Left ventricle myocardium inferior (tissue), 1 donor: ENCODE measurements around the gene LXN. TPM values are rescaled to one million over a fixed set of nuclear protein-coding genes. Genes with fewer than 3 reads are reported as not detected.
A peak's percentile ranks its signal among the peaks of the same experiment; 100 is the strongest.

ENCODE experiments used
- DNase-seq: peaks from one replicate; pipeline ENCODE4 v3.0.0-alpha.2; 2020
- H3K27ac ChIP-seq: fragments of 200-600 bp; replicated peaks from 2 replicates; pipeline ENCODE4 v1.8.0; 2021
- H3K27me3 ChIP-seq: fragments of 200-600 bp; 2 replicates; pipeline ENCODE4 v1.8.0; 2021; ENCODE audit warnings: low read depth
- H3K36me3 ChIP-seq: fragments of 200-600 bp; 2 replicates; pipeline ENCODE4 v1.8.0; 2021
- H3K4me1 ChIP-seq: fragments of 200-600 bp; 2 replicates; pipeline ENCODE4 v1.8.0; 2021
- H3K4me3 ChIP-seq: fragments of 200-600 bp; 2 replicates; pipeline ENCODE4 v1.8.0; 2021; ENCODE audit warnings: mild to moderate bottlenecking, moderate library complexity
- H3K9me3 ChIP-seq: fragments of 200-600 bp; replicated peaks from 2 replicates; pipeline ENCODE4 v1.8.0; 2021
- intact Hi-C: fragments of 100-400 bp; cut with micrococcal nuclease; formaldehyde crosslinking; loops from one replicate; pipeline ENCODE4 v1.11.0; 2022
- total RNA-seq: library from RNA; stranded (reverse); fragmentation: NEBNext Ultra II Directional; extraction: Animal tissue kit (Norgen Biotek cat#: 25700); gene quantifications from one replicate; pipeline ENCODE4 v1.2.1, GENCODE V29; 2021
- TF ChIP-seq, protein P1 (sequence below): fragments of 200-600 bp; IDR thresholded peaks from 2 replicates; pipeline ENCODE4 v1.8.0; 2021; ENCODE audit warnings: antibody characterized with exemption, mild to moderate bottlenecking, borderline replicate concordance
- donor health status: DM: no; HTN: yes; CAD: no; lungs with severe emphysema.

LXN gene
- total RNA-seq, 1 donor from 2014 or later, result 3.2 TPM

DNA sequence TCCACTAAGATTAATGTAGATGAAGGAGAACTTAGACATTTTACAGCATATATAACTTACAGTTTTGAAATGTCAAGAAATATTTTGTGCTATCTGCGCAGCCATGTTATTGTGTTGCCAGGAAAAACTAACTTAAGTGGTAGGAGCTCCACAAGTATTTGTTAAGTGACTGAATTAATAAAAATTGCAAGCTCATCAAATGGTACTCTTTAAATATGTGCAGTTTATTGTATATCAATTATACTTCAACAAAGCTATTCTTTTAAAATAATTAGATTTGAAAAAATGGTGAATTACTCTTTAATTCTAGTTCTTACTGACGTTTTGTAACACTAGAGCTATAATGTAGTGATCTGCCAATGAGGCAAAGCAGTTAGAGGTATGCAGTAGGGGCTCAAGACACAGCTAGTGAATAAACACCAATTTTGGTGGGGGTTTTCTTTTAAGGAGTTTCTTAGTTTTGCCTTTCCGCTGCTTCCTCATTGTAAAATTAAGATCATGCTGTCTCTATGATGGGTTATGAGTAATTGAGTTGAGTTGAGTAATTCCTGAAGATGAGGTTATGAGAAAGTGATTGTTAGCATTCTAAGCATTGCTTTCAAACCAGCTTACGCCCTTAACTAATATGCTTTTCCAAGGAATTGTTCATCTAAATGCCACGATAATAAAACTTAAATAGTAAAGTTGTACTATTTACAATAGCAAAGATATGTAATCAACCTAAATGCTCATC, 10.9 kb upstream of the LXN start:
- TF ChIP-seq, protein P1, sequence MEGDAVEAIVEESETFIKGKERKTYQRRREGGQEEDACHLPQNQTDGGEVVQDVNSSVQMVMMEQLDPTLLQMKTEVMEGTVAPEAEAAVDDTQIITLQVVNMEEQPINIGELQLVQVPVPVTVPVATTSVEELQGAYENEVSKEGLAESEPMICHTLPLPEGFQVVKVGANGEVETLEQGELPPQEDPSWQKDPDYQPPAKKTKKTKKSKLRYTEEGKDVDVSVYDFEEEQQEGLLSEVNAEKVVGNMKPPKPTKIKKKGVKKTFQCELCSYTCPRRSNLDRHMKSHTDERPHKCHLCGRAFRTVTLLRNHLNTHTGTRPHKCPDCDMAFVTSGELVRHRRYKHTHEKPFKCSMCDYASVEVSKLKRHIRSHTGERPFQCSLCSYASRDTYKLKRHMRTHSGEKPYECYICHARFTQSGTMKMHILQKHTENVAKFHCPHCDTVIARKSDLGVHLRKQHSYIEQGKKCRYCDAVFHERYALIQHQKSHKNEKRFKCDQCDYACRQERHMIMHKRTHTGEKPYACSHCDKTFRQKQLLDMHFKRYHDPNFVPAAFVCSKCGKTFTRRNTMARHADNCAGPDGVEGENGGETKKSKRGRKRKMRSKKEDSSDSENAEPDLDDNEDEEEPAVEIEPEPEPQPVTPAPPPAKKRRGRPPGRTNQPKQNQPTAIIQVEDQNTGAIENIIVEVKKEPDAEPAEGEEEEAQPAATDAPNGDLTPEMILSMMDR, result no peak
- H3K9me3 ChIP-seq, result no peaks in the 10 kb centered on the region
- peaks cover 55% of the 10 kb centered on the region for H3K36me3 ChIP-seq
- no peak overlapping the region for H3K27ac ChIP-seq
- intact Hi-C loops, result no loop called here
- H3K27me3 ChIP-seq, result no peaks in the 10 kb centered on the region
- no peak overlapping the region for H3K4me3 ChIP-seq
- no peaks in the 10 kb centered on the region for H3K4me1 ChIP-seq
- no peak for DNase-seq

DNA sequence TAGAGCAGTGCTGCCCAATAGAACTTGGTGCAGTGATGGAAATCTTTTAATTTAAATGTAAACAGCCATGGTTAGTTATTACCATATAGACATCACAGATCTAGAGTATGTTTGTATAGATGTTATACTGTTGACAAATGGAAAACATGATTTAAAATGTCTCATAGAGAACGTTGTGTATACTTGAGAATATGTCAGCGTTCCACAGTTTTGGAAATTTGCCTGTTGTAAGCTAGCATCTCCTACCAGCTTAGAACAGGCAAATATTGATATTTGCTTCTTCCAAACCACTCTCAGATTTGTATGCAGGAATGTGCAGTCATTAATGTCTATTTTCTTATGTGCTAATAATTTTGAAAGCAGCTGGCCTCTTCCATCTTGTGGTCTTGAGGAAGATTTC, 8.4 kb upstream of the LXN start:
- Histone ChIP-seq H3K36me3 (peaks cover 56% of the 10 kb centered on the region), H3K27ac (no peak overlapping the region), H3K27me3 (no peaks in the 10 kb centered on the region), H3K9me3 (no peaks in the 10 kb centered on the region), H3K4me1 (no peaks in the 10 kb centered on the region), H3K4me3 (no peak overlapping the region)
- DNase-seq, result no peak
- intact Hi-C loops, result no loop called here
- TF ChIP-seq, protein P1, result no peak

DNA sequence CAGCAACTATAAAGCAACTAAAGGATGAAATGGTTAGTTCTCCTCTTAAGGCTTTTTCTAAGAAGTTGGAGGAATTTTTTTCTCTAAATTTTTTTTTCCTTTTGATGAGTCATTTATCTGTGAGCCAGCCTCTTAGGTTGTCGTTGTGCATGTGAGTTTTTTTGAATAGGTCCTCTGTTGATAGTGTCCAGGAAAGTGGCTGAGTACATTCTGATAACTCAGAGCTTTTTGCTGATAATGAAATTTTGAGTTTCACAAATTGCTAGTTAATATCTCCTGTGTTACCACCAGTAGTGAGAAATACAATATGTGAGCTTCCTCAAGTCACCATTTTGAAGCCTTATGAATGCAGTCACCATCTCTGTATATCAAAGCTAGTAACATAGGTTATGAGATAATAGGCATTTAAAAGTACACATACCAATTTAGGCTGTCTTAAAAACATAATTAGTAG, 7.1 kb upstream of the LXN start:
- Histone ChIP-seq H3K9me3 (no peaks in the 10 kb centered on the region), H3K27ac (no peak overlapping the region), H3K4me3 (no peak overlapping the region), H3K36me3 (peaks cover 43% of the 10 kb centered on the region), H3K27me3 (no peaks in the 10 kb centered on the region), H3K4me1 (no peaks in the 10 kb centered on the region)
- intact Hi-C loops, result loop anchor here (10.0 kb wide), 1 partner anchor 45 kb away; no protein-coding TSS in a partner anchor
- DNase-seq, result no peak
- TF ChIP-seq, protein P1, result no peak

DNA sequence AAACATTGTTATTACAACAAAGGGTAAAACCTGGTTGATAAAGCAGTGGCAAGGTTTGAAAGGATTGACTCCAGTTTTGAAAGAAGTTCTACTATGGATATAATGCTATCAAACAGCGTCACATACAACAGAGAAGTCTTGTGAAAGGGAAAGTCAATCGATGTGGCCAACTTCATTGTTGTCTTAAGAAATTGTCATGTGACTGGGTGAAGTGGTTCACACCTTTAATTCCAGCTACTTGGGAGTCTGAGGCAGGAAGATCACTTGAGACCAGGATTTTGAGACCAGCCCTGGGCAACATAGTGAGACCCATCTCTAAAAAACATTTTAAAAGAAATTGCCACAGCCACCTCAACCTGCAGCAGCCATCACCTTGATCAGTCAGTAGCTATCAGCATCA, 6.2 kb upstream of the LXN start:
- TF ChIP-seq, protein P1, result no peak
- H3K27ac ChIP-seq, result no peak overlapping the region
- H3K9me3 ChIP-seq, result no peaks in the 10 kb centered on the region
- no peaks in the 10 kb centered on the region for H3K4me1 ChIP-seq
- DNase-seq, result no peak
- H3K36me3 ChIP-seq, result peaks cover 34% of the 10 kb centered on the region
- intact Hi-C loops, result loop anchor here (10.0 kb wide), 1 partner anchor 46 kb away; no protein-coding TSS in a partner anchor
- H3K4me3 ChIP-seq, result no peak overlapping the region
- no peaks in the 10 kb centered on the region for H3K27me3 ChIP-seq

DNA sequence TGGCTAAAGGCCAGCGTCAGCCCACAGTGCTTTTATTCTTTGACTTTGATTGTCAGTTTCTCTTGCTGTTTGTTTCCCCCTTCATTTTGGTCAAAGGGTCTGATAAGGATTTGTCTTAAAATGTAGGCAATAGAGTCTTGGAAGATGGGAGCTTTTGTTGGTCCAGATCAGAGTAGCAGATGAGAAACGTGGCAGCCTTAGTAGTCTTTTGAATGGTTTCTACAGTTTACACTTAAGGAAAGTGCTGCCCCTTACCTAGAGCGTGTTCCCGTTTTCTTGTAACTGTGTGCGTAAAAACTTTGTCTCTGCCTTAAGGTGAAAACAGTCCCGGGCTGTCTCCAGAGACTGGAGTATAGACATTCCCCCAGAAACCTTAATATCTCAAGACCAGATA, 630 bp downstream of the LXN start:
- peaks cover 27% of the 10 kb centered on the region for H3K36me3 ChIP-seq
- peak overlapping the region; percentile 80 for H3K27ac ChIP-seq
- H3K27me3 ChIP-seq, result no peaks in the 10 kb centered on the region
- peaks cover 24% of the 10 kb centered on the region for H3K4me1 ChIP-seq
- TF ChIP-seq, protein P1, result no peak
- no peak for DNase-seq
- no peaks in the 10 kb centered on the region for H3K9me3 ChIP-seq
- H3K4me3 ChIP-seq, result peak overlapping the region; percentile 68
- intact Hi-C loops, result loop anchor here (10.0 kb wide), 1 partner anchor 53 kb away; no protein-coding TSS in a partner anchor
